ENCODE measurements around the gene JADE3. TPM values are rescaled to one million over a fixed set of nuclear protein-coding genes. Genes with fewer than 3 reads are reported as not detected.
A peak's percentile ranks its signal among the peaks of the same experiment; 100 is the strongest.

Gene JADE3
- total RNA-seq, 6 experiments from 2014 or later, result 5.1 to 7.3 (median 5.9) TPM

GRCh38 chrX:46929439-46930261, 17.4 kb downstream of the JADE3 start:
- no peaks in the 10 kb centered on the region for H3K27me3 Mint-ChIP-seq (ENCODE audit: insufficient read depth)
- H3K9me3 Mint-ChIP-seq, result no peaks in the 10 kb centered on the region
- 0 out of 2 replicates have a peak, but pooled peaks have one; percentile 6 for TF ChIP-seq CTCF (IDR thresholded peaks at IDR 0.05)
- DNase-seq, result peak; percentile 3
- peak overlapping the region; percentile 54 for H3K27ac Mint-ChIP-seq
- H3K4me1 Mint-ChIP-seq (ENCODE audit: low read depth), result peaks cover 15% of the 10 kb centered on the region
- no peaks in the 10 kb centered on the region for H3K36me3 Mint-ChIP-seq (ENCODE audit: low read depth)
- H3K4me3 Mint-ChIP-seq, result 0 out of 2 replicates have a peak overlapping the region, but pooled peaks have one; percentile 12

GRCh38 chrX:46935295-46935694, 23.1 kb downstream of the JADE3 start:
- H3K27me3 Mint-ChIP-seq (ENCODE audit: insufficient read depth), result no peaks in the 10 kb centered on the region
- H3K9me3 Mint-ChIP-seq, result no peaks in the 10 kb centered on the region
- H3K4me3 Mint-ChIP-seq, result no peak overlapping the region
- H3K27ac Mint-ChIP-seq, result no peak overlapping the region
- H3K4me1 Mint-ChIP-seq (ENCODE audit: low read depth), result no peaks in the 10 kb centered on the region; the same call in 1 of the 2 replicates
- no peak for DNase-seq
- no peaks in the 10 kb centered on the region for H3K36me3 Mint-ChIP-seq (ENCODE audit: low read depth)
- TF ChIP-seq CTCF (IDR thresholded peaks at IDR 0.05), result no peak

GRCh38 chrX:46938589-46938988, 26.4 kb downstream of the JADE3 start:
- Mint-ChIP-seq H3K4me1 (ENCODE audit: low read depth) (no peaks in the 10 kb centered on the region), H3K36me3 (ENCODE audit: low read depth) (no peaks in the 10 kb centered on the region), H3K27ac (no peak overlapping the region), H3K27me3 (ENCODE audit: insufficient read depth) (no peaks in the 10 kb centered on the region), H3K4me3 (no peak overlapping the region), H3K9me3 (no peaks in the 10 kb centered on the region)
- no peak for TF ChIP-seq CTCF (IDR thresholded peaks at IDR 0.05)
- DNase-seq, result no peak

- peak; percentile 1 for DNase-seq
- Mint-ChIP-seq H3K36me3 (ENCODE audit: low read depth) (no peaks in the 10 kb centered on the region), H3K27ac (no peak overlapping the region), H3K9me3 (no peaks in the 10 kb centered on the region), H3K27me3 (ENCODE audit: insufficient read depth) (no peaks in the 10 kb centered on the region), H3K4me3 (no peak overlapping the region), H3K4me1 (ENCODE audit: low read depth) (no peaks in the 10 kb centered on the region)
- TF ChIP-seq CTCF (IDR thresholded peaks at IDR 0.05), result no peak
Observed at GRCh38 chrX:46941341-46941740, 29.1 kb downstream of the JADE3 start.

GRCh38 chrX:46953137-46953527, 40.9 kb downstream of the JADE3 start:
- Mint-ChIP-seq H3K4me3 (no peak overlapping the region; the same call in 1 of the 2 replicates), H3K27ac (no peak overlapping the region), H3K9me3 (no peaks in the 10 kb centered on the region), H3K4me1 (ENCODE audit: low read depth) (peaks cover 18% of the 10 kb centered on the region), H3K36me3 (ENCODE audit: low read depth) (no peaks in the 10 kb centered on the region), H3K27me3 (ENCODE audit: insufficient read depth) (no peaks in the 10 kb centered on the region)
- TF ChIP-seq CTCF (IDR thresholded peaks at IDR 0.05), result no peak
- no peak for DNase-seq
